ENCODE results near the gene ZBTB7A. TPM values are rescaled to one million over a fixed set of nuclear protein-coding genes. Genes with fewer than 3 reads are reported as not detected.

The ZBTB7A gene
- total and polyA plus RNA-seq, 2 experiments from 2014 or later = 17.8 to 41.3 TPM

DNA sequence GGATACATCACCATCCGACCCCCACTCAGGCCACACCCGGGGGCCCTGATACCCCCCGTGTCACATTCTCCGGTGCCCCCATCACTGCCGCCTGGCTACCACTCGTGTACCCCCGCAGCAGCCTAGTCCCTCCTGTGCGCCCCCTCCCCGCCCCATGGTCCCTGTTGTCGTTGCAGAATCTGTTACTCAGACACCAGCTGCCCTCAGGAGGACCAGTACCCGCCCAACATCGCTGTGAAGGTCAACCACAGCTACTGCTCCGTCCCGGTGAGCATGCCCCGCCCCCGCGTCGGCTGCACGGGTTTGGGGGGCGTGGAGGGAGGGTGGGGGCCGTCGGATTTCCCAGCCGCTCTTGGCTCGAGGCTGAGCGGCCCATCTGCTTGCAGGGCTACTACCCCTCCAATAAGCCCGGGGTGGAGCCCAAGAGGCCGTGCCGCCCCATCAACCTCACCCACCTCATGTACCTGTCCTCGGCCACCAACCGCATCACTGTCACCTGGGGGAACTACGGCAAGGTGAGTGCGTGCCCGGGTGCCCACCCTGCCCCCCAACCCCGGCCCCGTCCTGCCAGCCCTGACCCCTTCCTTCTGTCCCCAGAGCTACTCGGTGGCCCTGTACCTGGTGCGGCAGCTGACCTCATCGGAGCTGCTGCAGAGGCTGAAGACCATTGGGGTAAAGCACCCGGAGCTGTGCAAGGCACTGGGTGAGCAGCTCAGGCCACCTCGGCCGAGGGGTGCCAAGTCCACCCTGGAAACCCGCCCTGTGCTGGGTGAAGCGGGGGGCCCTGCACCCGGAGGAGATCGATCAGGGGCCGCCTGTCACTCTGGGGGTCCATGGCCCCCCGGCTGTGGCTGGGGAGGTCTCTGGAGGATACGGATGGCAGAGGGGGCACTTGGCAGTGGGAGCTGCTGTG is 38.1 kb downstream of the ZBTB7A start:
- Histone ChIP-seq H3K79me2 (ENCODE audit: insufficient read depth) (no peaks in the 10 kb centered on the region), H4K20me1 (ENCODE audit: insufficient read depth) (no peaks in the 10 kb centered on the region), H3K9me2 (ENCODE audit: insufficient read depth) (no peaks in the 10 kb centered on the region), H3K27me3 (replicated peaks; ENCODE audit: insufficient read depth) (no peaks in the 10 kb centered on the region), H3K9ac (no peak overlapping the region), H3K9me3 (ENCODE audit: low read depth) (no peaks in the 10 kb centered on the region), H2AFZ (no peak overlapping the region), H3K36me3 (ENCODE audit: low read depth) (no peaks in the 10 kb centered on the region), H3K4me1 (ENCODE audit: insufficient read depth) (no peaks in the 10 kb centered on the region), H3F3A (ENCODE audit: insufficient read depth) (no peaks in the 10 kb centered on the region), H3K27ac (no peak overlapping the region), H3K4me2 (ENCODE audit: unreplicated experiment) (no peak overlapping the region), H3K4me3 (no peak overlapping the region)
- in situ Hi-C loops (cut with MboI) = no loop called here
- TF ChIP-seq EZH2 (IDR thresholded peaks at IDR 0.05; ENCODE audit: insufficient read depth, poor library complexity, severe bottlenecking) = no peak
- TF ChIP-seq EZH2phosphoT487 (IDR thresholded peaks at IDR 0.05; ENCODE audit: insufficient read depth, low read depth) = no peak
- 90 to 100% methylated on average over 17 to 48 of the region's 48 CpGs for WGBS, 2 experiments (ENCODE audit: low coverage in 1 of 2, low lambda C conversion rate in 2 of 2, missing lambda C conversion rate in 2 of 2)
- DNase-seq = no peak

DNA sequence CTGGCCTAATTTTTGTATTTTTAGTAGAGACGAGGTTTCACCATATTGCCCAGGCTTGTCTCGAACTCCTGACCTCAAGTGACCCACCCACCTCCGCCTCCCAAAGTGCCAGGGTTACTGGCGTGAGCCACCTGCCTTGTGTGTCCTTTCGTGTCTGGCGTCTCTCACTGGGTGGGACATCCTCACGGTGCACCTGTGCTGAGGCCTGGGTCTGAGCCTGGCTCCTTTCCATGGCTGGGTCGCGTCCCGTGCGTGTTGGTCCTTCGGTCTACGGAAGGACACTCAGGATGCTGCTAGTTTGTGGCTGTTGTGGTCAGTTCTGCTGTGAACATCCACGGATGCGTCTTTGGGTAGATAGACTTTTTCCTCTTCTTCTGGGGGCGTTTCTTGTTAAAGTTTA is 39.6 kb downstream of the ZBTB7A start:
- in situ Hi-C loops (cut with MboI) = no loop called here
- Histone ChIP-seq H3F3A (ENCODE audit: insufficient read depth) (no peaks in the 10 kb centered on the region), H3K79me2 (ENCODE audit: insufficient read depth) (peaks cover 13% of the 10 kb centered on the region; the same call in 1 of the 2 replicates), H3K9me2 (ENCODE audit: insufficient read depth) (no peaks in the 10 kb centered on the region), H2AFZ (no peak overlapping the region), H3K4me1 (ENCODE audit: insufficient read depth) (no peaks in the 10 kb centered on the region), H3K27ac (no peak overlapping the region), H3K9me3 (ENCODE audit: low read depth) (no peaks in the 10 kb centered on the region), H4K20me1 (ENCODE audit: insufficient read depth) (no peaks in the 10 kb centered on the region), H3K4me3 (no peak overlapping the region), H3K27me3 (replicated peaks; ENCODE audit: insufficient read depth) (no peaks in the 10 kb centered on the region), H3K4me2 (ENCODE audit: unreplicated experiment) (no peak overlapping the region), H3K9ac (no peak overlapping the region), H3K36me3 (ENCODE audit: low read depth) (no peaks in the 10 kb centered on the region; the same call in 1 of the 2 replicates)
- WGBS, 2 experiments (ENCODE audit: low coverage in 1 of 2, low lambda C conversion rate in 2 of 2, missing lambda C conversion rate in 2 of 2) = 94% methylated on average over 16 of the region's 16 CpGs
- DNase-seq = no peak
- TF ChIP-seq EZH2 (IDR thresholded peaks at IDR 0.05; ENCODE audit: insufficient read depth, poor library complexity, severe bottlenecking) (no peak), EZH2phosphoT487 (IDR thresholded peaks at IDR 0.05; ENCODE audit: insufficient read depth, low read depth) (no peak)

GRCh38 chr19:4025317-4025716 is 41.4 kb downstream of the ZBTB7A start:
- no peaks in the 10 kb centered on the region for H3K9me2 ChIP-seq (ENCODE audit: insufficient read depth)
- H4K20me1 ChIP-seq (ENCODE audit: insufficient read depth) = no peaks in the 10 kb centered on the region
- H3K27ac ChIP-seq = no peak overlapping the region
- no peak overlapping the region for H2AFZ ChIP-seq
- no peaks in the 10 kb centered on the region for H3K27me3 ChIP-seq (replicated peaks; ENCODE audit: insufficient read depth)
- H3F3A ChIP-seq (ENCODE audit: insufficient read depth) = no peaks in the 10 kb centered on the region
- H3K9me3 ChIP-seq (ENCODE audit: low read depth) = no peaks in the 10 kb centered on the region
- in situ Hi-C loops (cut with MboI) = no loop called here
- peaks cover 31% of the 10 kb centered on the region for H3K79me2 ChIP-seq (ENCODE audit: insufficient read depth)
- TF ChIP-seq EZH2 (IDR thresholded peaks at IDR 0.05; ENCODE audit: insufficient read depth, poor library complexity, severe bottlenecking) = no peak
- TF ChIP-seq EZH2phosphoT487 (IDR thresholded peaks at IDR 0.05; ENCODE audit: insufficient read depth, low read depth) = no peak
- DNase-seq = no peak
- no peaks in the 10 kb centered on the region for H3K4me1 ChIP-seq (ENCODE audit: insufficient read depth)
- WGBS, 2 experiments (ENCODE audit: low coverage in 1 of 2, low lambda C conversion rate in 2 of 2, missing lambda C conversion rate in 2 of 2) = 81 to 84% methylated on average over 11 of the region's 11 CpGs
- H3K4me2 ChIP-seq (ENCODE audit: unreplicated experiment) = no peak overlapping the region
- no peaks in the 10 kb centered on the region; the same call in 1 of the 2 replicates for H3K36me3 ChIP-seq (ENCODE audit: low read depth)
- H3K9ac ChIP-seq = no peak overlapping the region
- H3K4me3 ChIP-seq = no peak overlapping the region

GRCh38 chr19:4023600-4024398 is 42.9 kb downstream of the ZBTB7A start:
- Histone ChIP-seq H3K36me3 (ENCODE audit: low read depth) (no peaks in the 10 kb centered on the region; the same call in 1 of the 2 replicates), H3K4me3 (no peak overlapping the region), H3K9me2 (ENCODE audit: insufficient read depth) (no peaks in the 10 kb centered on the region), H3F3A (ENCODE audit: insufficient read depth) (no peaks in the 10 kb centered on the region), H2AFZ (no peak overlapping the region), H3K4me1 (ENCODE audit: insufficient read depth) (no peaks in the 10 kb centered on the region), H3K9ac (no peak overlapping the region), H3K79me2 (ENCODE audit: insufficient read depth) (peaks cover 39% of the 10 kb centered on the region), H4K20me1 (ENCODE audit: insufficient read depth) (no peaks in the 10 kb centered on the region), H3K27ac (no peak overlapping the region), H3K9me3 (ENCODE audit: low read depth) (no peaks in the 10 kb centered on the region), H3K27me3 (replicated peaks; ENCODE audit: insufficient read depth) (no peaks in the 10 kb centered on the region), H3K4me2 (ENCODE audit: unreplicated experiment) (no peak overlapping the region)
- no peak for DNase-seq
- TF ChIP-seq EZH2 (IDR thresholded peaks at IDR 0.05; ENCODE audit: insufficient read depth, poor library complexity, severe bottlenecking) (no peak), EZH2phosphoT487 (IDR thresholded peaks at IDR 0.05; ENCODE audit: insufficient read depth, low read depth) (no peak)
- WGBS, 2 experiments (ENCODE audit: low coverage in 1 of 2, low lambda C conversion rate in 2 of 2, missing lambda C conversion rate in 2 of 2) = 94% methylated on average over 30 to 34 of the region's 34 CpGs
- in situ Hi-C loops (cut with MboI) = no loop called here
